Renal pelvis (tissue), 4 donors: ENCODE results near the gene KIAA1328. TPM values are rescaled to one million over a fixed set of nuclear protein-coding genes. Genes with fewer than 3 reads are reported as not detected.

Source experiments
- DNase-seq: peaks from one replicate; pipeline ENCODE4 v3.0.0-alpha.2; 2013
- polyA plus RNA-seq, 3 donors: library from polyadenylated mRNA; unstranded; fragments of 120-200 nt; gene quantifications; one replicate each; pipeline ENCODE4 v1.2.1, GENCODE V29; 2013; ENCODE audit not compliant: insufficient read length in 3 of 3

The KIAA1328 gene
- polyA plus RNA-seq, 3 donors: 8.5 to 14.9 (median 12.1) TPM

DNA sequence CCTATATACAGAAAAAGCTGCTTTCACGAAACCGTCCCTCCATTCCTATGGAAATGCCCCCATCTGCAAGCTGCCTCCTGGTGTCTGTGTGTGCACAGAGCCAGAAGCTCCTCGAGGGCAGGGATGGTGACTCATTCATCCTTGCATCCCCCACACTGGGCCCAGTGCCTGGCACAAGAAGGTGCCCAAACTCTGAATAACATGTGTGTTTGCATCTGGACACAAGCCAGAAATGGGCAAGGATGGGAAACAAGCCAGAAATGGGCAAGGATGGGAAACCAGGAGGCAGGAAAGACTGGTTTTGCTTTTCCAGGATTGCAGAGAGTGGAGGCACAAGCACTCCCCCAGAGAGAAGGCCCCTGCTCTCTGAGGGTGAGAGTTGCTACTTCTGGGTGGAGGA, 422.8 kb downstream of the KIAA1328 start:
- no peak for DNase-seq

DNA sequence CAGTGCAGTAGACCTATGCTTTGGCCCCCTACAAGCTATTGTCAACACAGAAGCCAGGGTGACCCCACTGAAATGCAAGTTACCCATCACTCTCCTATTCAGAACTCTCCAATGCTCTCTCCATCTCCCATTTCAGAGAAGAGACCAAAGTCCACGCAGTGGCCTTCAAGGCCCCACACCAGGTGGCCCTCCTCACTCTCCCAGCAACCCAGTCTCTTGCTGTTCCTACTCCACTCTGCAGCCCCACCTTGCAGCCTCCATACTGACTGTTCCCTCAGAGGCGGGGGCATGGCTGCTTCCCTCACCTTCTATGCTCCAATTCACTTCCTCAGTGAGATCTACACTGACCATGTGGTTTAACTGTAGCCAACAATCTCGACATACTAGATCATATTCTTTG, 423.4 kb downstream of the KIAA1328 start:
- DNase-seq: no peak

DNA sequence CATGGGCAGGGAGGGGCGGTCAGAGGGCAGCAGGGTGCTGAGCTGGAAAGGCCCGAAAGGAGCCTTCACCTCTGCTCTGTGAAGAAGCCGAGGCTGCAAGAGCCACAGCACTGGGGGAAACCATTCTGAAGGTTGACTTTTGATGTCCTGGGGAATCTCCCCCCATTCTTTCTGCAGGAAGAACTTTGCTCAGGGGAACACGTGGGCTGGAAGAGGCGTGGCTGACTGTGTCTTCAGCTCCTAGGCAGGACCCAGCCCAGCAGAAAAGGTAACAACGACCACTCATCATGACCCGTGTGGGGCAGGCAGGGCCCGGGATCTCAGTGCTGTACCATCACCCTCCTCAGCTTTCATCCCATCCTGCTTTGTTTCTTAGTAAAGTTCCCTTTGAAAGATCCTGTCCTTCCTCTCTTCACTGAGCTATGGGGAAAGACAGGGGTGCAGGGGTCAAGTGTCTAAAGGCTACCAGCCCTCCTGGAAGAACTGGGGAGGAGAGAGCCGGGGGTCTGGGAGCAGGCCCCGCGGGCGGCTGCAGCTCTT, 424.0 kb downstream of the KIAA1328 start:
- DNase-seq: no peak

DNA sequence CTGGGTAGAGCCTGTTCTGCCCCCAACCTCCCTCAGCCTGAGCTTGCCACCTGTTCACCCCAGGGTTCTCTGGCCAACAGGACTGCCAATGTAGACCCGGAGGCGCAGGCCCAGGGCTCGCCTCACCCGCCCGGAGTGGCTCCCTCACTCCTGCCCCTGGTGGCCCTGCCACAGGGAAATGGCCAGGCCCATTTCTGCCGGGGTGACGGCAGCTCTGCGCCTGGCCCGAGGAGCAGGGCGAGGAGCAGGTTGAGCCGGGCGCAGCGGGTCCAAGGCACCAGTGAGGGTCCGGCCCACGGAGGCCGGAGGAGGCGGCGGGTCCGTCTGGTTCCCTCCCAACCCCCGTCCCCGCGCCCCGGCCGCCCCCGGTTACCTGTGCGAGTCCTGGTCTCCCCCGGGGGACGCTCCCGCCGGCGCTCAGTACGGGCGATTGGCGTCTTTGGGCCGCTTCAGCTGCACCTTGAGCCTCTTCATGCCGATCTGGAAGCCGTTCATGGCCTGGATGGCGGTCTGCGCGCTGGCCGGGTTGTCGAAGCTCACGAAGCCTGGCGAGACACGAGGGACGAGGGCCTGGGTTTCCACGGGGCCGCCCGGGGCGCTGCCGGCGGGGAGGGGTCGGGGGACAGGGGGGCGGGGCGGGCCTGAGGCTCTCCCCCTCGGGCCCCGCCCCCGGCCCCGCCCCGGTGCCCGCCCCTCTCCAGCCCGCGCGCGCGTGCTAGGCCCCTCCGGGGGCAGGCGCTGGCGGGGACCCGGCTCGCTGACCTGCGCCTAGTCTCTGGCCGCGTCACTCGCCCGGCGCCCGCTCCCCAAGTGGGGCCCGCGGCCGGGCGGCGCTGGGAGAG, 424.7 kb downstream of the KIAA1328 start:
- DNase-seq: no peak

DNA sequence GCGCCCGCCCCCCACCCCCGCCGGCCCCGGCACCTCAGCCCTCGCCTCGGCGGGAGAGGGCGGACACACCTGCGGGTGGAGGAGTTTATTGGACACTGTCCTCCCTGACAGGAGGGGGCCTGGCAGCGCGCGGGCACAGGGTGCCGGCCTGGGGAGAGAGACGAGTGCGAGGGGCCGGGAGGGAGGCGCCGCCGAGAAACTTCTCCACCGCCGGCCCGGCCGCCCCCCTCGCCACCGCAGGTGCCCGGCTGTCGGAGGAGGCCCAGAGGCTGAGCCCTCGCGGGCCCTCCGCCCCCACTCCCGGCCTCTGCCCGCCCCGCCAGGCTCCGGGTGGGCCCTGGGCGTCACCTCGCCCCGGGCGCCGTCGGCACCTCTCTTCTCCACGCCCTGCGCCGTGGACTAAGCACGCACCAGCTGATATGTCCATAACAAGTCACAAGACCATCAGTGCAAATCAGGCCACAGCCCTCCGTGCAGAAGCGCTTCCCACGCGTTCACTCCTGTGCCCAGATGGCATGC, 425.4 kb downstream of the KIAA1328 start:
- DNase-seq: no peak

DNA sequence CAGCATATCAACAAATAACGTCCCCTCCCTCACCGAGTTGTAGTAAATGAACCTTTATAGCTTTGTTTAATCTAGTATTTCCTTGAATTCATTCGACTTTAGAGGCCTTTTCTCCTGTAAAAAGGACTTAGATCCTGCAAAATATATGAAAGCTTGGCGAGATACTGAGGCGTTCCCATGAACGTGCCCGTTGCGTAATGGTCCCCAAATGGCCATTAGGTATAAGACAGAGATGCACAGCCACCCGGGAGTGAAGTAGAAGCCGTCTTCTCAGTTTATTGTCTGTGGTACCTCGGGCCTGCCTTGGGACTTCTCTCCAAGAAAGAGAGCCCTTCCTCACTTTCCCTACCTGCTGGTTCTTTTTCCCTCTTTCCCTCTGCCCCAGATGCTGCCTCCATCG, 426.0 kb downstream of the KIAA1328 start:
- DNase-seq: no peak

DNA sequence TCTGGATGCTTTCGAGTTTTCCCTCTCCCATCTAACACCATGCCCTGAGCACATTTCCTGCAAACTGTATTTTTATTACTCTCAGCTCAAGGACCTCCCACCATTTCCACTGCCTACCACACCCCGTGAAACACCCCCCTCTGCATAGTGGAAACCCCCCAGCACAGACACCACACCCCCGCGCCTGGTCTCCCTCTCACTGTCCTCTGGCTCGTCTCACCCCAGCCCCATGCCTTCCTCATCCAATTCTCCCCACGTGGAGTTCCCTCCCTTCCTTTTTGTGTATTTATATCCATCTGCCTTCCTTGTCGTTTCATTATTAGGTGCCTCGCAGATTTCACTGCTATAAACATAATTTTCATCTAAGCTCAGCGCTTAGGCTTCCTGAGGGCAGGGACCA, 429.2 kb downstream of the KIAA1328 start:
- no peak for DNase-seq

DNA sequence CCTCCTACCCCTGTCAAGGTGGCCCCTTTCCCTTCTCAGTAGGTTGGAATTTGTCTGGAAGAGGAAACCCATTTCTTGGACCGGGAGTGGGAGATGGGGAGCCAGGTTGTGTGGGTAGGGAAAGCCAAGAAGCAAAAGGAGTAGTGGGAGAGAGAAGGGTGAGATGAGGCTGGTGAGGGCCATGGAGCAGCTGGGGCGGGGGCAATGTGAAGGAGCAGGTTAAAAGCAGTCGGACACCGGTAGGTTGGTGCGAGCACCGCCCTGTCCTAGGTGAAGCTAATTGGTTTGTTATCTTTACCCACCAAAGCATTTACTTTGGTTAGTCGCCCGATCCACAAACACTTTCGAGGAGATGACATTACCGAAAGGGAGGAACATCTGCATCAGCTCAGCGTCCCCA, 429.9 kb downstream of the KIAA1328 start:
- no peak for DNase-seq

DNA sequence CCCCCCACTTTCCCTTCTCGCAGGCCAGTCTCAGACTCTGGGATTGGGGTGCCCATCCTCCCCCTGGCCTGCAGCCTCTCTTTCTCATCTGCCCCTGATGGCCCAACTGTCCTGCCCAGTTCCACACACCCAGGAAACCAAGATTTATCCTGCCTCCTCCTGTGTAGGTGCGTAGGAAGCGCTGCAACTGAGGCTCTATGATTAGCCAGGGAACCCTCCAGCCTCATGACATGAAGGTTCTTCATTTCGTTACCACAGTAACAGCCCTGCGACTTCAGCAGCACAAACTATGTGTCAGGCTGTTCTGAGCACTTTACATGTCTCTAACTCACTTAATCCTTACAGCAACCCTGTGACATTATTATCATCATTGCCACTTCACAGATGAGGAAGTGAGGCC, 430.8 kb downstream of the KIAA1328 start:
- DNase-seq: no peak

DNA sequence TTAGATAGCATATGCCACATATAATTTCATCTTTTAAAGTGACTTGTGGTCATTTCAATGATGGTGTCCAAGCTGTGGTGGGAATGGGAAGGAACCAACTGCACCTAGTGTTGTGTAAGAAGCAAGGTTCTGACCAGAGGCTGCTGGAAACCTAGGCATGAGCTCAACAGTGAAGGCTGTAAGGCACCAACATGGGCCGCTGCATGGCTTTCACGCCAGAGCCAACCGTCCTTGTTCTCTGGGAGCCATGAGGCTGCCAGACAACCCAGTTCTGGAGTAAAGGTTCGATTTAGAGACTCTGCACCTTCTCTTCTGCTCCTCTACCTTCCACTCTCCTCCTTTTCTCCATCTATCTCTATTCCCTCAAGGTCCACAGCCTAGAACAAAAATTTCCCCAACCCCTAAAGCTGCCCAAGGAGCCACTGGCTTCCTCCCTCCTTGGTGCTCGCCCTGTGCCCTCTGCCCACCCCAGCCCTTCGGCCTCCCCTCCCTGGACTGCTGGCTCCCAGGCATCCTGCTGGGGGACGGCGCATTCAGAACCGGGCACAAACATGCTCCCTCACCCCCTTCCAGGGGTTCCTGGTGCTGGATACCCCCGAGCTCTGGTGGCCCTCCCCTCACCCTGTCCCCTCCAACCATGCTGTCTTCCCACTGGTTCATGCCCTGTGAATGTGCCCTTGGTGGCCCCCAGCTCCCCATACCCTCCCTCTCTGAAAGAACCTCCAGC, 431.6 kb downstream of the KIAA1328 start:
- no peak for DNase-seq

DNA sequence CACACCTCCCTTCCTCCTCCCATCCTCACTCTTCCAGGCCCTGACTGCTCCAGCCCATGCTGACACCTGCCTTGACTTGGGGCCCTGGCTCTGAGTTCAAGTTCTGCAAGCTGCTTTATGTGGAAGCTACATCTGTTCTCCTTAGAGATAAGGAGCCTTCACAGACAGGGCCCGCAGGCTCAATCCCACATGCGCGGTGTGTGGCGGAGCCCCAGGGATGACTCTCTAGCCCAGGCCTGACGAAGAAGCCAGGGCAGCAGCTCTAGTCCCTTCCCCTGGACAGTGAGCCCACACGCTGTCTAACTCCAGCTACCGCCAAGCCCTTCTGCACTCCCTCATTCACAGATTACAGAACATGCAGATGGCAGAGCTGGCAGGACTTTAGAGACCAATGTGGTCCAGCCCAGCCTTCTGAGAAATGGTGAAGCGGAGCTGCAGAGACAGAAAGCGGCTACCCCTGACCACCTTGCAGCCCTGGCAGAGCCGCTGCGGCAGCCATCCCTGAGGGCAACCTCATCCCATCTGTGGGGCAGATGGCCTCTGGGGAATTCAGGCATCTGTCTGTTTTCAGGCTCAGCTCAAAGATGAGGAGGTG, 432.4 kb downstream of the KIAA1328 start:
- DNase-seq: no peak

DNA sequence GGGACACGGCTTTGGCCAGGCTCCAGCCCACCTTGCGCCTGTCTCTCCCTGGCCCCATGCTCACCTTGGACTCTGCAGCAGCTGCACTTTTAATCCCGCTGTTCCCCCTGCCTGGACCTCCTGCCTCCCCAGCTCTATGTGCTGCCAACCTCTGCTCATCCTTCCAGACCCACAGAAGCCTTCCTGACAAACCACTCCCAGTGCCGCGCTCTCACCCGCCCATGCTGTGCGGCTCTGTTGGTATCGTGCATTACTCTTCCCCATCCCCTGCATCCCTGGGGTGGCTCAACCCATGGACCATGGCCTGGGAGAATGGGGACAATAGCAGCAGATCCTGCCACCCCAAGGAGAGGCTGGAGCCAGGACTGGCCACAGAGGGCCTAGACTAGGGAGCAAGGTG, 433.1 kb downstream of the KIAA1328 start:
- no peak for DNase-seq

DNA sequence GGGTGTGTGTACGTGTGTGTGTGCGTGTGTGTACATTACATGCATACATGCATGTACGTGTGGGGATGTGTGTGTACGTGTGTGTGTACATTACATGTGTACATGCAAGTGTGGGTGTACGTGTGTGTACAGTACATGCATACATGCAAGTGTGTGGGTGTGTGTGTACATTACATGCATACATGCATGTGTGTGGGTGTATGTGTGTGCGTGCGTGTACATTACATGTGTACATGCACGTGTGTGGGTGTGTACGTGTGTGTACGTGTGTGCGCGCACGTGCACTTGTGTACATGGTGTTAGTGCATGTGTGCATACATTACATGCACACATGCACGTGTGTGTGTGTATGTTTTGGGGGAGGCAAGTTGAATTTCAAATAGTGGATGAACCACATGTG, 436.0 kb downstream of the KIAA1328 start:
- DNase-seq: no peak

DNA sequence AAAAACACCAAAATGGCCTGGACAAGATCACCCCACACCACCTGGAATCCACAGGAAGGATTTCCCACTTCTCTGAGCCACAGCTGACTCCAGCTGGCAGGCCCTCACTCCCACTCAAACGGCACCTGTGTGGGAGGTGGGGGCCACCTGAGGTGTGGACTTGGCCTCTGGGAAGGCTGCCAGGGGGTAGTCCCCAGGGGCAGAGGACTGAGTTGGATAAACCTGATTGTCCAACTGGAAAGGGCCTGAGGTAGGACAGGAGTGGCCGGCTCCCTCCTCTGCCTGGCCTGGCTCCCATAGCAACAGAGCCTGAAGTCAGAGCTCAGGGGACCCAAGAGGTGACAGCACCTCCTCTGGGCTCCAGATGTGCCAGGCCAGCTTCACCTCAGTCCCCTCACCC, 436.5 kb downstream of the KIAA1328 start:
- DNase-seq: no peak

DNA sequence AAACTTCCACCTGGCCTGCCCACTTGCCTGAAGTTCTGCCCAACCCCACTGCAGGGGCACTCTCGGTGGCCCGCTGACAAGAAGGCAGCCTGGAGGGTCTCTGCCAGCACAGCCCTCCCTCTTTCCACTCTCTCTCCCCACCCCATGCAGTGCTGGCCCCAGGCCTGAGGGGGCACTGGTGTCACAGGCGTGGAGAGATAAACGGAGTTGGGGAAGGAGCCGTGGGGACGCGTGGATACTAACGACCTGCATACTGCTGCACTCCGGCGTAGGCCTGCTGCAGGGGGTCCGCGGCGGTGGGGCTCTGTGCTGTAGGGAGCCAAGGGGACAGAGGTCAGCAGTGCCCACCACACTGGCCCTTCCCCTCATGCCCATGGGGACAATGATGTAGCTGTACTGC, 437.4 kb downstream of the KIAA1328 start:
- no peak for DNase-seq

DNA sequence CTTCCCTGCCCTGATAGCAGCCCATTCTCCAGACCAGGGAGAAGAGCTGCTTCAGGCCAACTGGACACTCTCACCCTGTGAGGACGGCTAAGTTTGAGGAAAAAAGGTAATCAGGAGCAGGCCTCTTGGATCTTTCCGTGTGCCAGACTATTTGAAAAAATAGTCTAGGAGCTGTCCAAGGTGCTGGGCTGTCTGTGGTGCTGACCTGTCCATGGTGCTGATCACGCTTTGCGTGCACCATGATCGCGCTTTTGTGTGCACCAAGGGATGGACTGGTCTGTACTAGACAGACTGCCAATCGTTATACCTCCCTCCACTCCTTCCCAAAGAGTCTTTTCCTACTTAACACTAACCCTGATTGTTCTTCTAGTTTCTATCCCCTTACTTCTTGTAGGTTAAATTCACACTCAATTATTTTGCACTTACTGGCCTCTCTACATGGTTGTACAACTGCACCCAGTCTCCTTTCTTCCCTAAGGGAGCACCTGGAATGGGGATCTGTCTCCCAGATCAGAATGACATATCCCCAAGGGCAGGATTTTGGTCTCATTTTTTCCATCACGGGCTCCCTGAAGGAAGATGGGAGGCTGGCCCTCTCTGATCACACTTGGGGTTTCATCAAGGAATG, 441.2 kb downstream of the KIAA1328 start:
- peak; percentile 78 for DNase-seq

DNA sequence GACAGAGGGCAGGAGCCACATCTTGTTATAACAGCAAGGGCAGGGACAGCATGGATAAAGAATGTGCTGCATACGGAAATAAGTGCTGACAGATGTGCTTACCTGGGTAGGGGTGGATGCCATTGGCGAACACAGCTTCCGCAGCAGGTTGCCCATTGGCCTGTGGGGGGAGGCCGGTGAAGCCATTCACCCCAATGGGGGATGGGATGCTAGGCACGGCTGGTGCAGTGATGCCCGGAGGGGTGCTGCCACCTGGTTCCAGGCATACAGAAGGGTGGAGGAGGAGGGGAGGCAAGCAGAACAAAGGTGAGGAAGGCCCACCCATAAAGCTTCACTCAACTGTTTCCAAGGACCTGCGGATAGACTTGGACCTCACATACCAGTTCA, 441.7 kb downstream of the KIAA1328 start:
- no peak for DNase-seq

DNA sequence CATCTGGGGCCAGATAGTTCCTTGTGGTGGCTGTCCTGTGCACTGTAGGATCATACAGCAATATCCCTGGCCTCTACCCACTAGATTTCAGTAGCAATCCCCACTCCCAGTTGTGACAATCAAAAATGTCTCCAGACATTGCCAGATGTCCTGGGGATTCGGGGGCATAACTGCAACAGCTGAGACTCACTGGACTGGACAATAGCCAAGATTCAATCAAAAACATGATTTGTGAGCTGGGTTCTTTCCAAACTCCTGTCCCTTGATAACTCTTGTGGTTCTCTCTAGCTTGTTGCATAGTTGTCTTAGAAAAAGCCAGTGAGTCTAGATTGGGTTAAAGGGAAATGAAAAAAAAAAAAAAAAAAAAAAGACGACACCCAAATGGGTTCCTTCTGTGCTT, 443.3 kb downstream of the KIAA1328 start:
- DNase-seq: no peak

DNA sequence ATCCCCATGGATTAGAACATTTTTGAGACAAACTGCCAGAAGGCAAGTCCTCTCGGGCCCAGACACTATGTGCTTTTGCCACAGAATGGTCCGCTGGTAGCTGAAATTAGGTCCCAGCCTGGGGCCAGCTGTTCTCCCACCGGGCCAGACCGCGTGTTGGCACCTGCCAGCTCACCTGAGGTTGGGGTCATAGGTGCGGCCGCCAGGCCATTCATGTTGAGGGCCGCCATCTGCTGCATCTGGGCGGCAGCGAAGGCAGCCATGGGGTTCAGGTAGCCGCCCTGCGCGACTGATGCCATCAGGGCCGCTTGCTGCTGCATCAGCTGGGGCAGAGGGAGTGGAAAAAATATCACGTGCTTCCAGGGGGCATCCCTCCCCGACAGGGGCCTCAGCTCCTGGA, 443.9 kb downstream of the KIAA1328 start:
- DNase-seq: no peak

DNA sequence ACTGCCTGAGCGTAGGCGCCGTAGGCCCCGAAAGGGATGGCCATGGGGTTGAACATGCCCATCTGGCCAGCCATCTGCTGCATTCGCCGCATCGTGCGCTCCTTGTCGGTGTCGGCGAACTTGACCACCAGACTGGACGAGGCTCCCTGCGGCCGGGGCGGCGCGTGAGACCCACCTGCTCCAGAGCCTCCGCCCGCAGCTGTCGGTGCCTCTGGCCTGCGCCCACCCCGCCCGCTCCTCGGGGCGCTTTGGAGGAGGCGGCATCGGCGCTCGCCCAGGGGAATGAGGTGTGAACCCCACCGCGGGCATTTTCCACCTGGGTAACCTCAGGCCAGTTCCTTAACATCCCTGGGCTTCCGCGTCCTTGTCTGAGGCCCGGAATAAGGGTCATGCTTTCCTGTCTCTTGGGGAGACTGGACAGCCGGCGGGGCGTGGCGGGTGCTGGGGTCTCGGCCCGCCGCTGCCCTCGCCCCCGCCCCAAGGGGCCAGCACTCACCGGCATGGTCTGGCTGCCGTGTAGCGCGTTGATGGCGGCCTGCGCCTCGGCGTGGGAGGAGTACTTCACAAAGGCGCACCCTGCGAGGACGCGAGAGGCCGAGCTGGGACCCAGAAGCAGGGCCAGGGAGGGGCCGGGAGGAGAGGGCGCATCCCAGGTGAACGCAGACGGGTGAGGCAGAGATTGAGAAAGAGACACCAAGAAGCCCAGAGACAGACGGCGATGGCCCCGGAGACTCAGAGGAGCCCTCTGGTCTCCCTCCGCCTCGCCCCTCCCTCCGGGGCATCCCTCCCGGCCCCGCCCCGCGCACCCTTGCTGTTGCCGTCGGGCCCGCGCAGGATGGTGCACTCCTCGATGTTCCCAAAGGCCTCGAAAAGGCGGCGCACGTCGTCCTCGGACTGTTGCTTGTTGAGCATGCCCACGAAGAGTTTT, 445.6 kb downstream of the KIAA1328 start:
- DNase-seq: no peak

DNA sequence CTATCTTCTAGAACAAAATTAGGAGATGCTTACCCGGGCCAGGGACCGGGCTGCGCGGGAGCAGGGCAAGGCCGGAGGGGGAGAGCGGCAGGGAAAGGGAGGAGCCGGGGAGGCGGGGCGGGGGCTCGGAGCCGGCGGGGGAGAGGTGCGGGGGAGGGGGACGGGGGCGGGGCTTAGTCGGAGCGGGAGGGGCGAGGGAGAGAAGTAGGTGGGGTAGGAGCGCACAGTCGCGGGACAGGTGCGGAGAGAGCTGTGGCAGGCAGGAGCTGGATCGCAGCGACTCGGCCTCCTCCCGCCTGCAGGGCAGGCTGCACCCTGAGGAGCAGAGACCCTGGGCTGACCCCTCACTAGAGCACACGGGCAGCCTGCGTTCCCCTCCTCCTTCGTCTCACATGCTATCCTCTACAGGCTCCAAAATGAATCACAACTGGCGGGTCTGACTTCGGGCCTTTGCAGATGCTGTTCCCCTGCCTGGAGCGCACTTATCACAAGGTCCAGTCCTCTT, 446.4 kb downstream of the KIAA1328 start:
- DNase-seq: no peak
